GM12874 (cell line): ENCODE results near the gene ELOVL5.

Source experiments
- CTCF ChIP-seq: IDR thresholded peaks from 2 replicates; pipeline ENCODE4 v1.5.1; 2011; ENCODE audit warnings: low read depth, mild to moderate bottlenecking, control low read depth, low read length, moderate library complexity; ENCODE audit not compliant: insufficient read depth

ELOVL5 gene

GRCh38 chr6:53348371-53349208 lies at the start of gene ELOVL5:
Gene ELOVL5, minus strand, starts transcription at chr6:53348950. Its CDS starts 53,251 bp downstream, at chr6:53295699.
- TF ChIP-seq CTCF, result no peak

DNA sequence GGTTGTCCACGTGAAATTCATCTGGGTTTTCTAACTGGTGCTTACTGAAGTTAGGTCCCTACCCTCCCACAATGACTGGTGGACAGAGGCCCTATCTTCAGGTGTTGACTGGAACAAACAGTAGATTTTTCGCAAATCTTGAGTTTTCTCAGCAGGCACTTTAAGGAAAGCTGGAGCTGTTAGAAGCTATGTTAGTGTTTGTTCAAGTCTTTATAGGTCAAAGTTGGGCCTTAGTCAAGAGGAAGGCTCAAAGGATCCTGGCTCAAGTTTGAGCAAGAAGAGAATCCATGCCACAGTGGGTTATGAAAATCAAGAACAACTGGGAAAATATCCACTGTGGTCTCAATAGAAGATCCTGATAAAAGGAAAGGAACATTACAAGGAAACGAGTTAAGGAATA lies 48.5 kb upstream of the ELOVL5 start:
- no peak for TF ChIP-seq CTCF

DNA sequence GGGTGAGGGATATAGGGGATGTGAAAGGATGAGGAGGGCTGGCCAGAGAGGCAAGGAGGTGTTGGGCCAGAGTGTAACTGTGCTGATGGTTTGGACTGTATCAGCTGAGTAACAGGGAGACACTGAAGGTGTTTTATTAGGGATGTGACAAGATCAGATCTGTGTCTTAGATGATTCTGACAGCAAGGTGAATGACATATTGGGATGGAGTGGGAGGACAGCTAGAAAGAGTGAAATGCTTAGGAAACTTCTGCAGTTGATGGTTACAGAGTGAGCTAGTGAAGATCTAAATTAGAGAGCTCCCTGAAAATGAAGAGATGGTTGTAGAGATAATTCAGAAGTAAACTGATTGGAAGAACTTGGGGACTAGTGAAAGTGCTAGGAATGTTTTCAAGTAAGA lies 47.2 kb upstream of the ELOVL5 start:
- no peak for TF ChIP-seq CTCF

DNA sequence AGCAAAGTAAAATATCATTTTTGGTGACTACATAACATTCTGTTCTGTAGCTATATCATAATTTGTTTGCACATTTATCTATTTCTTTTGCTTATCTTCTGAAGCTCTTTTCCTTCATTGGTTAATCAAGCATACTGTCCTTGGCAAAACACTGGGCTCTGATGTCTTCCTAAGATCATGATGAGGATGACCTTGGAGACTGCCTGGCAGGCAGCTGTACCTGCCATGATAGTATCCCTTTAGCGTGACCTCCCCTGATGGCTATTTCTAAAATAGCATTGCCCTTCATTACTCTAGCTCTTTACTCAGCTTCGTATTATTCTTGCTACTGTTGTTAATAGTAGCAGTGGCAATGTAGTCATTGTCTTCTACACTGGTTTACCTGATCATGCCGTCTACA lies 46.0 kb upstream of the ELOVL5 start:
- no peak for TF ChIP-seq CTCF

DNA sequence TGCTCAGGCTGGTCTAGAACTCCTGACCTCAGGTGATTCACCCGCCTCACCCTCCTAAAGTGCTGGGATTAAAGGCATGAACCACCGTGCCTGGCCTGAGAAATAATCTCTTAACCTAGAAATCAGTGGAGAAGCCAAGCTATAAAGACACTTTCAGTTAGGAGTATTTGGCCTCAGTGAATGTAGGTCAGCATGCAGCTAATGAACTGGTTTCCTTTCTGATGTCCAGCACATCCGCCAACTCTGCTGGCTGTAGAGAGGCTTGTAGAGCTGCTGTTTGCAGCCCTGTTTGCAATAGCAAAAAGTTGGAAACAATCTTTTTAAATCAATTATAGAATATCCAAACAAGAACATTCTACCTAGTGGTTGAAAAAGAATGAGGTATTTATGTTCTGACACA lies 42.4 kb upstream of the ELOVL5 start:
- TF ChIP-seq CTCF, result no peak

- TF ChIP-seq CTCF, result no peak
Measured at GRCh38 chr6:53390010-53390409, 41.3 kb upstream of the ELOVL5 start.

DNA sequence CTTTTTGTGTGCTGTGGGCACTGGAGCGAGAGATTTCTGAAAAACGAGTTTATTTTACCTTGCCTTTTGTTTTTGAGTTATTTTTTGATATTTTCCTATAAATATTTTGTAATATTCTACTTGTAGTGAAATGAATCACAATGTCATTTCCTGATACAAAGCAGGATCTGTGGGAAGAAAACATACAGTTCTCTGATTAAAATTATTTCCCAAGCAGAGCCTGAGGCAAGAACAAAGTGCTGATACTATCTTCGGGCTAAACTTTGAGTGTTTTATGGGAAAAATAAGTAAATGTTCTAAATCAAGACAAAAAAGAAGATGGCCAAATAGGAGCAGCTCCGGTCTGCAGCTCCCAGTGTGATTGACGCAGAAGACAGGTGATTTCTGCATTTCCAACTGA lies 33.7 kb upstream of the ELOVL5 start:
- TF ChIP-seq CTCF, result no peak
